Measurements from ENCODE around the gene KIRREL3.

The KIRREL3 gene

GRCh38 chr11:126592496-126593410 lies 407.8 kb downstream of the KIRREL3 start:
- H3K36me3 ChIP-seq: no peaks in the 10 kb centered on the region
- no peaks in the 10 kb centered on the region for H3K27me3 ChIP-seq
- H3K27ac ChIP-seq: no peak overlapping the region
- no peak for TF ChIP-seq CTCF (IDR thresholded peaks at IDR 0.05)
- no peak overlapping the region for H3K4me3 ChIP-seq (ENCODE audit: low read depth in 1 of 2, low read length in 1 of 2)
- H3K9me3 ChIP-seq: no peaks in the 10 kb centered on the region
- H3K4me1 ChIP-seq (ENCODE audit: control insufficient read depth in 1 of 2, insufficient read depth in 1 of 2, low read depth in 1 of 2, low read length in 1 of 2): no peaks in the 10 kb centered on the region

- H3K36me3 ChIP-seq: no peaks in the 10 kb centered on the region
- no peaks in the 10 kb centered on the region for H3K4me1 ChIP-seq (ENCODE audit: control insufficient read depth in 1 of 2, insufficient read depth in 1 of 2, low read depth in 1 of 2, low read length in 1 of 2)
- no peak for TF ChIP-seq CTCF (IDR thresholded peaks at IDR 0.05)
Measured at GRCh38 chr11:126591966-126592489, 408.5 kb downstream of the KIRREL3 start.

GRCh38 chr11:126589492-126589803 lies 411.1 kb downstream of the KIRREL3 start:
- Histone ChIP-seq H3K27ac (no peak overlapping the region), H3K4me3 (ENCODE audit: low read depth in 1 of 2, low read length in 1 of 2) (no peak overlapping the region), H3K9me3 (no peaks in the 10 kb centered on the region), H3K4me1 (ENCODE audit: control insufficient read depth in 1 of 2, insufficient read depth in 1 of 2, low read depth in 1 of 2, low read length in 1 of 2) (no peaks in the 10 kb centered on the region), H3K27me3 (peaks cover 12% of the 10 kb centered on the region), H3K36me3 (no peaks in the 10 kb centered on the region)
- no peak for TF ChIP-seq CTCF (IDR thresholded peaks at IDR 0.05)

More at GRCh38 chr11:126591966-126592489, 408.5 kb downstream of the KIRREL3 start:
- no peaks in the 10 kb centered on the region for H3K9me3 ChIP-seq
- no peak overlapping the region for H3K27ac ChIP-seq
- H3K4me3 ChIP-seq (ENCODE audit: low read depth in 1 of 2, low read length in 1 of 2): no peak overlapping the region
- H3K27me3 ChIP-seq: no peaks in the 10 kb centered on the region

- no peak for TF ChIP-seq CTCF (IDR thresholded peaks at IDR 0.05)
- H3K27ac ChIP-seq: no peak overlapping the region
- H3K9me3 ChIP-seq: no peaks in the 10 kb centered on the region
- no peaks in the 10 kb centered on the region for H3K4me1 ChIP-seq (ENCODE audit: control insufficient read depth in 1 of 2, insufficient read depth in 1 of 2, low read depth in 1 of 2, low read length in 1 of 2)
- no peaks in the 10 kb centered on the region for H3K36me3 ChIP-seq
- peaks cover 12% of the 10 kb centered on the region for H3K27me3 ChIP-seq
- H3K4me3 ChIP-seq (ENCODE audit: low read depth in 1 of 2, low read length in 1 of 2): no peak overlapping the region
Measured at GRCh38 chr11:126588630-126589491, 411.7 kb downstream of the KIRREL3 start.

- H3K4me1 ChIP-seq (ENCODE audit: control insufficient read depth in 1 of 2, insufficient read depth in 1 of 2, low read depth in 1 of 2, low read length in 1 of 2): no peaks in the 10 kb centered on the region
- no peak for TF ChIP-seq CTCF (IDR thresholded peaks at IDR 0.05)
- peaks cover 12% of the 10 kb centered on the region for H3K27me3 ChIP-seq
- H3K4me3 ChIP-seq (ENCODE audit: low read depth in 1 of 2, low read length in 1 of 2): no peak overlapping the region
- no peak overlapping the region for H3K27ac ChIP-seq
- H3K36me3 ChIP-seq: no peaks in the 10 kb centered on the region
- H3K9me3 ChIP-seq: no peaks in the 10 kb centered on the region
Measured at GRCh38 chr11:126587541-126587940, 413.0 kb downstream of the KIRREL3 start.

Measured in neutrophil (primary cell).